Adrenal gland (tissue), 12 donors: ENCODE measurements around the gene CHMP1B. TPM values are rescaled to one million over a fixed set of nuclear protein-coding genes. Genes with fewer than 3 reads are reported as not detected.

ENCODE experiments used
- DNase-seq, 7 donors: peaks; one replicate each; pipeline ENCODE4 v3.0.0-alpha.2; 2019 to 2020
- H3K27ac ChIP-seq, 5 donors: fragments of 200-600 bp; sonication (generic) in 4 of 5; 1 replicate in 3 of 5; 2 replicates in 2 of 5; pipeline versions ENCODE4 v1.5.1 to v1.8.0; 2016 to 2020; ENCODE audit warnings: mild to moderate bottlenecking in 1 of 5
- H3K27me3 ChIP-seq: fragments of 200-600 bp; 2 replicates; pipeline ENCODE4 v1.8.0; 2021
- H3K36me3 ChIP-seq, 2 donors: fragments of 200-600 bp; replicated peaks in 1 of 2; 1 replicate in 1 of 2; 2 replicates in 1 of 2; pipeline versions ENCODE4 v1.5.1 to v1.8.0; 2018 to 2022
- H3K4me1 ChIP-seq, 2 donors: fragments of 200-600 bp; replicated peaks in 1 of 2; 1 replicate in 1 of 2; 2 replicates in 1 of 2; pipeline versions ENCODE4 v1.5.1 to v1.8.0; 2018 to 2021
- H3K4me3 ChIP-seq, 4 donors: fragments of 200-600 bp; sonication (generic) in 3 of 4; one replicate each; pipeline ENCODE4 v1.5.1; 2016 to 2018
- H3K9me3 ChIP-seq, 3 donors: fragments of 200-600 bp; sonication (generic) in 1 of 3; replicated peaks in 1 of 3; 1 replicate in 2 of 3; 2 replicates in 1 of 3; pipeline versions ENCODE4 v1.5.1 to v1.8.0; 2016 to 2021
- CTCF ChIP-seq, 6 experiments: fragments of 450-650 bp in 4 of 6; fragments of 200-600 bp in 2 of 6; sonication (generic) in 1 of 6; IDR thresholded peaks; 1 replicate in 5 of 6; 2 replicates in 1 of 6; pipeline versions ENCODE4 v1.5.1 to v1.8.0; 2016 to 2021; ENCODE audit warnings: antibody characterized with exemption in 6 of 6, mild to moderate bottlenecking in 2 of 6, moderate library complexity in 1 of 6
- POLR2A ChIP-seq, 2 donors: fragments of 450-650 bp; IDR thresholded peaks; one replicate each; pipeline ENCODE4 v1.6.1; 2017; ENCODE audit warnings: antibody characterized with exemption in 2 of 2, mild to moderate bottlenecking in 2 of 2, moderate library complexity in 1 of 2
- WGBS, 4 donors: extraction: QIAGEN DNeasy Blood & Tissue Kit in 2 of 4; methylation state at CpG; one replicate each; pipeline versions ENCODE4 v1.1.5 to v1.1.7; 2013 to 2017; 5-methylcytosine and 5-hydroxymethylcytosine counted together
- intact Hi-C, 2 donors: fragments of 100-400 bp; cut with DNase I; formaldehyde crosslinking; loops; one replicate each; pipeline versions ENCODE4 v1.14.1 to v1.15.0; 2022 to 2023
- polyA plus RNA-seq, 3 donors: library from polyadenylated mRNA; stranded (reverse); fragments of 200-250 nt in 2 of 3; fragments of 350-450 nt in 1 of 3; fragmentation: Illumina TruSeq in 1 of 3; extraction: RNeasy Lipid Tissue Mini Kit (QIAGEN cat#74804) in 1 of 3; gene quantifications; one replicate each; pipeline ENCODE4 v1.2.3, GENCODE V29; 2013 to 2014
- total RNA-seq, 9 donors: library from RNA; depleted of rRNA in 4 of 9; stranded (reverse); fragments of >200 nt in 4 of 9; fragments of 120-200 nt in 1 of 9; fragmentation: NEBNext Ultra II Directional in 1 of 9; extraction: Animal tissue kit (Norgen Biotek cat#: 25700) in 1 of 9; gene quantifications; one replicate each; pipeline versions ENCODE4 v1.1.0 to v1.2.4, GENCODE V29; 2013 to 2023
- donor health status: healthy with polysubstance abuse.
- donor health status: Bipolar disorder and iron deficiency.
- donor health status: DM: yes; HTN: yes; CAD: no.
- donor health status: DM: no; HTN: no; CAD: no.
- donor health status: DM: no; HTN: no; CAD: no.
- donor health status: DM: yes; HTN: yes; CAD: no.

CHMP1B gene
- total and polyA plus RNA-seq, 12 donors, result 17.5 to 52.6 (median 41.5) TPM

GRCh38 chr18:11861583-11862288 lies 10.5 kb downstream of the CHMP1B start:
- 81 to 87% (median 85%) methylated on average over 15 to 20 of the region's 20 CpGs for WGBS, 4 donors
- no peaks in the 10 kb centered on the region for H3K27me3 ChIP-seq
- TF ChIP-seq CTCF (IDR thresholded peaks at IDR 0.05), result no peak
- TF ChIP-seq POLR2A (IDR thresholded peaks at IDR 0.05), result no peak
- no peak overlapping the region for H3K4me3 ChIP-seq
- DNase-seq, result no peak
- H3K4me1 ChIP-seq, result peaks cover 4 to 6% of the 10 kb centered on the region in 2 donors
- H3K9me3 ChIP-seq, result no peaks in the 10 kb centered on the region
- H3K36me3 ChIP-seq, result no peaks in the 10 kb centered on the region
- intact Hi-C loops, result no loop called here
- H3K27ac ChIP-seq, result no peak overlapping the region

GRCh38 chr18:11862468-11863137 lies 11.4 kb downstream of the CHMP1B start:
- H3K36me3 ChIP-seq, result no peaks in the 10 kb centered on the region
- H3K27ac ChIP-seq, result no peak overlapping the region
- TF ChIP-seq CTCF (IDR thresholded peaks at IDR 0.05) (no peak), POLR2A (IDR thresholded peaks at IDR 0.05) (no peak)
- intact Hi-C loops, result no loop called here
- no peaks in the 10 kb centered on the region for H3K9me3 ChIP-seq
- H3K4me1 ChIP-seq, result no peaks in the 10 kb centered on the region
- H3K4me3 ChIP-seq, result no peak overlapping the region
- DNase-seq, result no peak
- 73 to 83% (median 80%) methylated on average over 6 of the region's 6 CpGs for WGBS, 4 donors
- H3K27me3 ChIP-seq, result no peaks in the 10 kb centered on the region

DNA sequence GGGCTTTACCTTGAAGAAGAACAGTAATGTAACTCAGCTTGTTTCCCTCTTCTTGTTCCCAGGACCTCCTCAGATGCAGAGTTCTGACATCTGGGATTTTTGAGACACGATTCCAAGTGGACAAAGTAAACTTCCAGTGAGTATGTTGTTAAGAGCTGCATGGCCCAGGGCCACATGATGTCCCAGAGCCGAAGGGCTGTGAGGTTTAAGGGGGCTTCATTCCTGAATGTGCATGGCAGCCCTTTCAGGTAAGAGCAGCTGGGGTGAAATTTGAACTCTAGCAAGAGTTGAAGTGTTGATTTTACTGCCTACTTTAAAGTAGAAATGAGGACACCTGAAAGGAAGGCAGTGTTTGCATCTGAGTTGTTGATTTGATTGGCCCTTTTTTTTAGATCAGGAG lies 13.3 kb downstream of the CHMP1B start:
- H3K36me3 ChIP-seq, result no peaks in the 10 kb centered on the region
- no peaks in the 10 kb centered on the region for H3K27me3 ChIP-seq
- TF ChIP-seq POLR2A (IDR thresholded peaks at IDR 0.05), result no peak
- no peak for TF ChIP-seq CTCF (IDR thresholded peaks at IDR 0.05)
- no peaks in the 10 kb centered on the region for H3K4me1 ChIP-seq
- intact Hi-C loops, result no loop called here
- no peaks in the 10 kb centered on the region for H3K9me3 ChIP-seq
- no peak for DNase-seq
- no peak overlapping the region for H3K4me3 ChIP-seq
- 71 to 78% (median 75%) methylated on average over 2 of the region's 2 CpGs for WGBS, 4 donors
- H3K27ac ChIP-seq, result no peak overlapping the region

DNA sequence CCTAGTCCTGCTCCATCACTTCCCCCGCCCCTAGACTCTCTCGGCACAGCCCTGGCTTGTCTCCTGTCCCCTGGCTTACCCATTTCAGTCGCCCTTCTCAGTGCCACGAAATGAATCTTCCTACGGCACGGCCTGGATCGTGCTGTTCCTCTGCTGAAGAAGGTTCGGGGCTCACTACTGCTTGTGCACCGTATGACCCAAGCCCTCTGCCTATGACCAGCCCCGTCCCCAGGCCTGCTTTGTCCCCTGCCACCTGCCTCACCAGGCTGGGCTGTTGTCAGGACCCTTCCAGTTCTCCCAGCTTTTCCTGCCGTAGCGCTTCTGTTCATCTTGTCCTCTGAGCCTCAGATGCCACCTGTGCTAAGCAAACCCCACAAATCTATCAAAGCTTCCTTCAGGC lies 13.9 kb downstream of the CHMP1B start:
- Histone ChIP-seq H3K4me1 (no peaks in the 10 kb centered on the region), H3K27ac (no peak overlapping the region), H3K4me3 (no peak overlapping the region), H3K9me3 (no peaks in the 10 kb centered on the region), H3K27me3 (no peaks in the 10 kb centered on the region), H3K36me3 (no peaks in the 10 kb centered on the region)
- intact Hi-C loops, result no loop called here
- no peak for DNase-seq
- TF ChIP-seq CTCF (IDR thresholded peaks at IDR 0.05) (no peak), POLR2A (IDR thresholded peaks at IDR 0.05) (no peak)
- 85 to 91% (median 88%) methylated on average over 12 of the region's 12 CpGs for WGBS, 4 donors
